Esophagus muscularis mucosa (tissue), 4 donors: Measurements from ENCODE around the gene HECTD4. TPM values are rescaled to one million over a fixed set of nuclear protein-coding genes. Genes with fewer than 3 reads are reported as not detected.

ENCODE experiments used
- DNase-seq: peaks from one replicate; pipeline ENCODE4 v3.0.0-alpha.2; 2017; ENCODE audit errors: extremely low spot score
- H3K27ac ChIP-seq, 4 donors: fragments of 200-600 bp; sonication (generic); replicated peaks in 1 of 4; 1 replicate in 3 of 4; 2 replicates in 1 of 4; pipeline ENCODE4 v1.5.1; 2016 to 2019; ENCODE audit warnings: mild to moderate bottlenecking in 1 of 4
- H3K27me3 ChIP-seq, 4 donors: fragments of 200-600 bp; sonication (generic); one replicate each; pipeline versions ENCODE4 v1.5.1 to v1.6.0; 2016 to 2019
- H3K36me3 ChIP-seq, 4 donors: fragments of 200-600 bp; sonication (generic); one replicate each; pipeline ENCODE4 v1.5.1; 2016 to 2019
- H3K4me1 ChIP-seq, 4 donors: fragments of 200-600 bp; sonication (generic); one replicate each; pipeline ENCODE4 v1.5.1; 2016 to 2019
- H3K4me3 ChIP-seq, 4 donors: fragments of 200-600 bp; sonication (generic); 1 replicate in 2 of 4; 2 replicates in 2 of 4; pipeline ENCODE4 v1.5.1; 2016 to 2019; ENCODE audit warnings: mild to moderate bottlenecking in 4 of 4, moderate library complexity in 1 of 4
- H3K9me3 ChIP-seq, 4 donors: fragments of 200-600 bp; sonication (generic); 1 replicate in 3 of 4; 2 replicates in 1 of 4; pipeline ENCODE4 v1.5.1; 2016 to 2019
- EP300 ChIP-seq: sonication (generic); formaldehyde crosslinking; IDR thresholded peaks from one replicate; pipeline ENCODE4 v1.6.1; 2017; ENCODE audit warnings: antibody characterized with exemption
- POLR2A ChIP-seq: fragments of 450-650 bp; IDR thresholded peaks from one replicate; pipeline ENCODE4 v1.6.1; 2017; ENCODE audit warnings: antibody characterized with exemption, moderate library complexity, mild to moderate bottlenecking, low read depth
- POLR2AphosphoS5 ChIP-seq, 2 donors: sonication (generic); formaldehyde crosslinking; IDR thresholded peaks; one replicate each; pipeline ENCODE4 v1.6.1; 2017; ENCODE audit warnings: antibody characterized with exemption in 2 of 2
- WGBS: methylation state at CpG from one replicate; pipeline ENCODE4 v1.1.5; 2018; 5-methylcytosine and 5-hydroxymethylcytosine counted together
- intact Hi-C: fragments of 100-400 bp; cut with DNase I; formaldehyde crosslinking; loops from one replicate; pipeline ENCODE4 v1.15.1; 2023
- total RNA-seq, 4 donors: library from RNA; depleted of rRNA; stranded (reverse); fragments of >200 nt; gene quantifications; one replicate each; pipeline versions ENCODE4 v1.1.0 to v1.2.1, GENCODE V29; 2016
- TF ChIP-seq, protein P1 (sequence below), 3 experiments: fragments of 200-600 bp in 2 of 3; fragments of 450-650 bp in 1 of 3; sonication (generic) in 2 of 3; IDR thresholded peaks; one replicate each; pipeline ENCODE4 v1.5.1; 2017 to 2019; ENCODE audit warnings: antibody characterized with exemption in 3 of 3, mild to moderate bottlenecking in 2 of 3, moderate library complexity in 1 of 3

The HECTD4 gene
- total RNA-seq, 4 donors from 2014 or later = 27.3 to 59.3 (median 44.9) TPM

- intact Hi-C loops = loop anchor here (10.0 kb wide), 1 partner anchor 143 kb away; no protein-coding TSS in a partner anchor
- no peaks in the 10 kb centered on the region for H3K27me3 ChIP-seq
- H3K4me1 ChIP-seq = no peaks in the 10 kb centered on the region
- no peaks in the 10 kb centered on the region for H3K9me3 ChIP-seq
- DNase-seq = no peak
- H3K36me3 ChIP-seq = peaks cover 36 to 95% (median 69%) of the 10 kb centered on the region in 4 donors
- H3K4me3 ChIP-seq = no peak overlapping the region
- TF ChIP-seq, protein P1, sequence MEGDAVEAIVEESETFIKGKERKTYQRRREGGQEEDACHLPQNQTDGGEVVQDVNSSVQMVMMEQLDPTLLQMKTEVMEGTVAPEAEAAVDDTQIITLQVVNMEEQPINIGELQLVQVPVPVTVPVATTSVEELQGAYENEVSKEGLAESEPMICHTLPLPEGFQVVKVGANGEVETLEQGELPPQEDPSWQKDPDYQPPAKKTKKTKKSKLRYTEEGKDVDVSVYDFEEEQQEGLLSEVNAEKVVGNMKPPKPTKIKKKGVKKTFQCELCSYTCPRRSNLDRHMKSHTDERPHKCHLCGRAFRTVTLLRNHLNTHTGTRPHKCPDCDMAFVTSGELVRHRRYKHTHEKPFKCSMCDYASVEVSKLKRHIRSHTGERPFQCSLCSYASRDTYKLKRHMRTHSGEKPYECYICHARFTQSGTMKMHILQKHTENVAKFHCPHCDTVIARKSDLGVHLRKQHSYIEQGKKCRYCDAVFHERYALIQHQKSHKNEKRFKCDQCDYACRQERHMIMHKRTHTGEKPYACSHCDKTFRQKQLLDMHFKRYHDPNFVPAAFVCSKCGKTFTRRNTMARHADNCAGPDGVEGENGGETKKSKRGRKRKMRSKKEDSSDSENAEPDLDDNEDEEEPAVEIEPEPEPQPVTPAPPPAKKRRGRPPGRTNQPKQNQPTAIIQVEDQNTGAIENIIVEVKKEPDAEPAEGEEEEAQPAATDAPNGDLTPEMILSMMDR (IDR thresholded peaks at IDR 0.05) = no peak
- TF ChIP-seq POLR2A (no peak), EP300 (no peak), POLR2AphosphoS5 (IDR thresholded peaks at IDR 0.05) (no peak)
- H3K27ac ChIP-seq = no peak overlapping the region
Measured at GRCh38 chr12:112217647-112218046, 164.6 kb downstream of the HECTD4 start.

DNA sequence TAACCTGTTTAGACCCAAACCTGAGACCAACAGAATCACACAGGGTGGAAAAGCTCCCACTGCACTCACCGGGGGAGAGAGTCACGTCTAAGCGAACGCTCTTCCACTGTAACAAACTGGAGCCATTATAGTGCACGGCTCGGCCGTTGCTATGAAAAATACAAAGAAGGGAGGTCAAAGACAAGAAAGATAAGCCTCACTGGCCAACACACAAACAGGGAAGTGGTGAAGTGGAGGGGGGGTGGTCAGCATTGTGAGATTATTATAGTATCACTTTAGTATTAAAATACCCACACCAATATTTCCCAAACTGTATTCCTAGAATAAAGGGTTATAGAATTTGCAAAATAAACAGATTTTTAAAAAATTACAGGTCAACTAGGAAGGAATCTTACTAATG lies 166.0 kb downstream of the HECTD4 start:
- DNase-seq = no peak
- TF ChIP-seq POLR2A = no peak
- TF ChIP-seq POLR2AphosphoS5 (IDR thresholded peaks at IDR 0.05) = no peak
- TF ChIP-seq, protein P1 (IDR thresholded peaks at IDR 0.05) = no peak
- TF ChIP-seq EP300 = no peak
- H3K36me3 ChIP-seq = peaks cover 51 to 98% (median 76%) of the 10 kb centered on the region in 4 donors
- no peaks in the 10 kb centered on the region for H3K4me1 ChIP-seq
- intact Hi-C loops = loop anchor here (10.0 kb wide), 1 partner anchor 141 kb away; no protein-coding TSS in a partner anchor
- no peaks in the 10 kb centered on the region for H3K27me3 ChIP-seq
- no peak overlapping the region for H3K4me3 ChIP-seq
- WGBS = 94% methylated on average over 7 of the region's 7 CpGs
- H3K9me3 ChIP-seq = no peaks in the 10 kb centered on the region
- no peak overlapping the region for H3K27ac ChIP-seq

- H3K4me1 ChIP-seq = no peaks in the 10 kb centered on the region
- WGBS = 79% methylated on average over 4 of the region's 4 CpGs
- intact Hi-C loops = loop anchor here (10.0 kb wide), 1 partner anchor 139 kb away; no protein-coding TSS in a partner anchor
- no peaks in the 10 kb centered on the region for H3K9me3 ChIP-seq
- TF ChIP-seq, protein P1 (IDR thresholded peaks at IDR 0.05) = no peak
- TF ChIP-seq EP300 = no peak
- no peak for TF ChIP-seq POLR2A
- TF ChIP-seq POLR2AphosphoS5 (IDR thresholded peaks at IDR 0.05) = no peak
- peaks cover 65 to 98% (median 91%) of the 10 kb centered on the region in 4 donors for H3K36me3 ChIP-seq
- DNase-seq = no peak
- no peaks in the 10 kb centered on the region for H3K27me3 ChIP-seq
- H3K27ac ChIP-seq = no peak overlapping the region
- H3K4me3 ChIP-seq = no peak overlapping the region
Measured at GRCh38 chr12:112214064-112214463, 168.2 kb downstream of the HECTD4 start.

- DNase-seq = no peak
- H3K27me3 ChIP-seq = no peaks in the 10 kb centered on the region
- H3K36me3 ChIP-seq = peaks cover 80 to 100% (median 93%) of the 10 kb centered on the region in 4 donors
- H3K4me1 ChIP-seq = no peaks in the 10 kb centered on the region
- intact Hi-C loops = no loop called here
- H3K9me3 ChIP-seq = no peaks in the 10 kb centered on the region
- H3K27ac ChIP-seq = no peak overlapping the region
- WGBS = 90% methylated on average over 7 of the region's 7 CpGs
- no peak overlapping the region for H3K4me3 ChIP-seq
- no peak for TF ChIP-seq POLR2AphosphoS5 (IDR thresholded peaks at IDR 0.05)
Measured at GRCh38 chr12:112208301-112208910, 173.8 kb downstream of the HECTD4 start.

DNA sequence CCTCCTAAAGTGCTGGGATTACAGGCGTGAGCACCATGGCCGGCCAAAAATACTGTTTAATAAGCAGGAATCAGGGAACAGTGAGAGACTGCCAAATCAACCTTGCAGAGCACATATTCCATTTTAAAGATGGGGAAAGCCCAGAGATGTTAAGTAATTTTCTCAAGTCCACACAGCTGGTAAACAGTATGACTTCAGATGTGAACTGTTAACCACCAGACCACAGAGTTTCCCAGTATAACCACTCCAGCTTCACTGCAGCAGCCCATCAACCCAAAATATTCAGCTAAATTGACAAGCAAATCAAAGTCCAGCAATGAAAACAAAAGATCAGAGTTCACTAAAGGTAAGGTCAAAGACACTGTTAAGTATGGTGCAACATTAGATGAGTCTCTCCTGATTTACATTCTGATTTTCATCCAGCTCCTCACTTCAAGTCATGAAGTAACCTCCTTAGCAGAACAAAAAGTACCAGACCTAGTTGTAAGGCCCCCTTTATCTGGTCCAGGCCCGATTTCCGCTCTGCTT lies 174.8 kb downstream of the HECTD4 start:
- H3K27ac ChIP-seq = no peak overlapping the region
- intact Hi-C loops = no loop called here
- H3K4me3 ChIP-seq = no peak overlapping the region
- WGBS = 96% methylated on average over 4 of the region's 4 CpGs
- H3K36me3 ChIP-seq = peaks cover 82 to 100% (median 95%) of the 10 kb centered on the region in 4 donors
- TF ChIP-seq POLR2A (no peak), POLR2AphosphoS5 (IDR thresholded peaks at IDR 0.05) (no peak), EP300 (no peak)
- TF ChIP-seq, protein P1 (IDR thresholded peaks at IDR 0.05) = no peak
- H3K27me3 ChIP-seq = no peaks in the 10 kb centered on the region
- DNase-seq = no peak
- no peaks in the 10 kb centered on the region for H3K9me3 ChIP-seq
- H3K4me1 ChIP-seq = no peaks in the 10 kb centered on the region
